Progenitor cell of endocrine pancreas (in vitro differentiated cells): ENCODE data around the gene ARFGAP1. TPM values are rescaled to one million over a fixed set of nuclear protein-coding genes. Genes with fewer than 3 reads are reported as not detected.
A peak's percentile ranks its signal among the peaks of the same experiment; 100 is the strongest.

Source experiments
- DNase-seq: peaks from one replicate; pipeline ENCODE4 v3.0.0; 2021; ENCODE audit warnings: low spot score; ENCODE audit not compliant: unreplicated experiment
- H3K27ac Mint-ChIP-seq: 2 replicates; pipeline ENCODE4 v1.8.0; 2021; ENCODE audit warnings: mild to moderate bottlenecking, moderate library complexity, mixed read lengths
- H3K27me3 Mint-ChIP-seq: 2 replicates; pipeline ENCODE4 v1.8.0; 2021; ENCODE audit warnings: mixed read lengths
- H3K36me3 Mint-ChIP-seq: 2 replicates; pipeline ENCODE4 v1.8.0; 2022; ENCODE audit warnings: mixed read lengths; ENCODE audit not compliant: insufficient read depth
- H3K4me1 Mint-ChIP-seq: 2 replicates; pipeline ENCODE4 v1.8.0; 2021; ENCODE audit warnings: low read depth, mixed read lengths
- H3K4me3 Mint-ChIP-seq: 2 replicates; pipeline ENCODE4 v1.8.0; 2021; ENCODE audit warnings: low read depth, mild to moderate bottlenecking, moderate library complexity, mixed read lengths
- H3K9me3 Mint-ChIP-seq: 2 replicates; pipeline ENCODE4 v1.8.0; 2021; ENCODE audit warnings: low read depth, mixed read lengths
- CTCF ChIP-seq: fragments of 200-600 bp; sonication (generic); IDR thresholded peaks from one replicate; pipeline ENCODE4 v1.5.0; 2021; ENCODE audit warnings: antibody characterized with exemption, mild to moderate bottlenecking; ENCODE audit not compliant: unreplicated experiment
- total RNA-seq: library from RNA; stranded (reverse); gene quantifications from 2 replicates; pipeline ENCODE4 v1.2.1, GENCODE V29; 2021

ARFGAP1 gene
- total RNA-seq, 1 donor from 2014 or later: 119 TPM

- Mint-ChIP-seq H3K4me3 (peak overlapping the region; percentile 86), H3K27ac (peak overlapping the region; percentile 84), H3K4me1 (peaks cover 13% of the 10 kb centered on the region), H3K36me3 (no peaks in the 10 kb centered on the region), H3K27me3 (no peaks in the 10 kb centered on the region), H3K9me3 (no peaks in the 10 kb centered on the region)
- no peak for DNase-seq
- no peak for TF ChIP-seq CTCF
These were observed 506 bp downstream of the ARFGAP1 start for GRCh38 chr20:63273059-63273579.

- no peak for DNase-seq
- no peaks in the 10 kb centered on the region for H3K9me3 Mint-ChIP-seq
These were observed 1.2 kb downstream of the ARFGAP1 start for GRCh38 chr20:63273635-63274380.

GRCh38 chr20:63274381-63275228 lies 2.0 kb downstream of the ARFGAP1 start:
- peak overlapping the region; percentile 52 for H3K4me3 Mint-ChIP-seq
- DNase-seq: no peak
- no peaks in the 10 kb centered on the region for H3K27me3 Mint-ChIP-seq
- H3K27ac Mint-ChIP-seq: no peak overlapping the region
- no peak for TF ChIP-seq CTCF
- peaks cover 13% of the 10 kb centered on the region for H3K4me1 Mint-ChIP-seq
- H3K9me3 Mint-ChIP-seq: no peaks in the 10 kb centered on the region
- H3K36me3 Mint-ChIP-seq: peaks cover 1% of the 10 kb centered on the region

More at GRCh38 chr20:63273635-63274380, 1.2 kb downstream of the ARFGAP1 start:
- Mint-ChIP-seq H3K27ac (peak overlapping the region; percentile 84), H3K4me3 (peak overlapping the region; percentile 86), H3K27me3 (no peaks in the 10 kb centered on the region), H3K36me3 (no peaks in the 10 kb centered on the region), H3K4me1 (peaks cover 13% of the 10 kb centered on the region)
- no peak for TF ChIP-seq CTCF

GRCh38 chr20:63275825-63276224 lies 3.2 kb downstream of the ARFGAP1 start:
- Mint-ChIP-seq H3K36me3 (peaks cover 1% of the 10 kb centered on the region), H3K27me3 (no peaks in the 10 kb centered on the region), H3K4me3 (no peak overlapping the region), H3K27ac (no peak overlapping the region), H3K4me1 (peaks cover 13% of the 10 kb centered on the region), H3K9me3 (no peaks in the 10 kb centered on the region)
- no peak for DNase-seq
- no peak for TF ChIP-seq CTCF

GRCh38 chr20:63276956-63277355 lies 4.3 kb downstream of the ARFGAP1 start:
- H3K27me3 Mint-ChIP-seq: no peaks in the 10 kb centered on the region
- H3K4me1 Mint-ChIP-seq: peaks cover 8% of the 10 kb centered on the region
- no peak overlapping the region for H3K4me3 Mint-ChIP-seq
- no peak overlapping the region for H3K27ac Mint-ChIP-seq
- peaks cover 1% of the 10 kb centered on the region for H3K36me3 Mint-ChIP-seq
- TF ChIP-seq CTCF: no peak
- no peaks in the 10 kb centered on the region for H3K9me3 Mint-ChIP-seq
- DNase-seq: no peak
